MV-4-11 (cell line): Measurements from ENCODE around the gene FBXW9.
A peak's percentile ranks its signal among the peaks of the same experiment; 100 is the strongest.
"Not testable (repeated sequence)": the region's sequence is repeated elsewhere in the genome, so short reads cannot be mapped to it uniquely, and the experiment has no call there.

Experiments used
- DNase-seq: peaks from one replicate; lab custom pipeline; 2025; lab: John Stamatoyannopoulos, UW

The FBXW9 gene

GRCh38 chr19:12696366-12697335, at the start of gene FBXW9:
TSS of gene FBXW9 (minus strand) at chr19:12696631. CDS start at chr19:12696581, 50 bp downstream.
- DNase-seq = peak; percentile 99

- no peak for DNase-seq
Measured at GRCh38 chr19:12745166-12745897, 48.9 kb upstream of the FBXW9 start.

DNA sequence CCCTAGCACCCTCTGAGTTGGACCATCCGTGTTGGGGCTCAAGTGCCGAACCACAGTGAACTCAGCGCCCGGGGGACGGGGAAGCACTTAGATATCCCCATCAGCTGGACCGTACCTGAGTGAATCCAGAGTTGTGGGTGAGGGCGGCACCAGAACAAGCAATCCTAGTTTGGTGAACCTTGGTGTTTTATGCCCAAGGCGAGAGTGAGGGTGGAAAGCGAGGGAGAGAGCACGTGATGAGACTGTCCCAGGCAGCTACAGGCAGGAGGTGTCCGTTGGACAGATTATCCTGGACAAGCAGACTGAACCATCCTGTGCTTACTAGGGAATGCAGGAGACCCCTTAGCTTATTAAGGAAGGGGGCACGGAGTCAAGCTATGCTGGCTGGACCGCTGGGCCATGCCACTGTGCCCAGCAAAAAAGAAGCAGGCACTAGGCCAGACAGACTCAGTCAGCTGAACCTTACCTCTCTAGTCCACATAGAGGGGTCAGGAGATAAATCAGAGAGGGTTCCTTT, 41.5 kb upstream of the FBXW9 start:
- no peak for DNase-seq

- peak; percentile 100 for DNase-seq
Measured at GRCh38 chr19:12736995-12737834, 40.8 kb upstream of the FBXW9 start, which contains the start of gene GET3. TSS of gene GET3 (plus strand) at chr19:12737497. CDS start at chr19:12737506, 9 bp downstream.

- peak; percentile 76 for DNase-seq
Measured at GRCh38 chr19:12733369-12734214, 37.2 kb upstream of the FBXW9 start.

DNA sequence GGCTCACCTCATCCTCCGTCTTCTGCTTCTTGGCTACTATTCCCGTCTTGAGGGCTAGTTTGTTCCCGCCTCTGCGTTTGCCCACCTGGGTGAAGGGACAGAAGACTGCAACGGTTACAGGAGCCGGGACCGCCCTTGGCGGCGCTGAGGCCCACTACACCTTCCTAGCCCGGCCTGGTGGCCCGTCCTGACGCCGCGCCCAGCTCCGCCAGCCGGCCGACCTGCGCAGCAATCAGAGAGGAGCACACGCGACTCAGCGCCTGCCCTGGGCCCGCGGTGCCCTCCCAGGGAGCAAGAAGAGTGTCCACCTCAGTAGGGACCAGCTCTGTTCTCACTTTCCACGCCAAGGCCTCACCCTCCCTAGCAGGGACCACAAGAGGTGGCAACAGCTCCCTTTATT, 34.9 kb upstream of the FBXW9 start:
- DNase-seq = no peak

GRCh38 chr19:12730064-12730463, 33.6 kb upstream of the FBXW9 start:
- DNase-seq = peak; percentile 56

GRCh38 chr19:12727745-12728433, 31.5 kb upstream of the FBXW9 start:
- DNase-seq = no peak

GRCh38 chr19:12726988-12727316, 30.5 kb upstream of the FBXW9 start:
- no peak for DNase-seq

DNA sequence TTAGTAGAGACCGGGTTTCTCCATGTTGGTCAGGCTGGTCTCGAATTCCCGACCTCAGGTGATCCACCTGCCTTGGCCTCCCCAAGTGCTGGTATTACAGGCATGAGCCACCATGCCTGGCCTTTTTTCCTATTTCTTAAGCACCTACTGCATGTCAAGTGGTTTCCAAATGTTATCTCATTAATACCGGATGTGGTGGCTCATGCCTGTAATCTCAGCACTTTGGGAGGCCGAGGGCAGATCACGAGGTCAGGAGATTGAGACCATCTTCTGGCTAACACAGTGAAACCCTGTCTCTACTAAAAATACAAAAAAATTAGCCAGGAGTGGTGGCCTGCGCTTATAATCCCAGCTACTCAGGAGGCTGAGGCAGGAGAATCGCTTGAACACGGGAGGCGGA, 29.2 kb upstream of the FBXW9 start:
- not testable (repeated sequence) for DNase-seq

DNA sequence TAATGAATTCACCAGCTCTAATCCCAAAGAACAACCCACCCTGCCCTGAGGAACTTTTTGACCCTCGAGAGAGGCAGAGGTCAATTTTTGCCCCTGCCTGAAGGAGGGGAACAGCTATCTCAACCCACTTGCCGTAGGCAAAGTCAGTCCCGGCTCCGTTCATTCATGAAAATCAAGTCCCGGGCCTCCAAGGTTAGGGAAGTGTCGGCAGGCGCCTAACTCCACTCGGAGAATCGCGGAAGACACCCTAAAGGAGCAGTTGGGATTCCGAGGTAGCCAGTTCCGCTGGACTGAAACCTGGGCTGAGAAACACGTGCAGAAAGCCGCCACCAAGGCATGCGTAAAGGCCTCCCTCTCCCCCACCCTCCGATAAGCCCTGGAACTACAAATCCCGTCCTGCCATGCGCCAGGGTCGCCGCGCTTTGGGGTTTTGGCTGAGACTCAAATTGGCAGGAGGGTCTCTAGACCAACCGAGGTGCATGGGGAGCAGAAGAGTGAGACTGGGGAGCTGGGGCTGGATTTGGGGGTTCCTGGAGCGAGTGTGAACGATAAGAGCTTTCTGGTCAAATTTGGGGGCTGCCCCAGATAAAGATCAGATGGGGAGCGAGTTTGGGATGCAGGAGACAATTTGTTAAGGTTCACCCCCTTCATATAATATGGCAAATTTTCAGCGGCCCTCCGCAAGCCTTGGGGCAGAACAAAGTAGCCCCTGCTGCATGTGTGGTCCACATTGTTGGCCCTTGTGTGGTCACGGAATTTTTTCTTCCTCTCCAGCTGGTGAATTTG, 27.4 kb upstream of the FBXW9 start, which contains the start of gene TNPO2:
Gene TNPO2 (minus strand): TSS at position 292 of the 786 bp plus-strand sequence. CDS start 2,955 bp downstream, outside the sequence.
- peak; percentile 82 for DNase-seq

DNA sequence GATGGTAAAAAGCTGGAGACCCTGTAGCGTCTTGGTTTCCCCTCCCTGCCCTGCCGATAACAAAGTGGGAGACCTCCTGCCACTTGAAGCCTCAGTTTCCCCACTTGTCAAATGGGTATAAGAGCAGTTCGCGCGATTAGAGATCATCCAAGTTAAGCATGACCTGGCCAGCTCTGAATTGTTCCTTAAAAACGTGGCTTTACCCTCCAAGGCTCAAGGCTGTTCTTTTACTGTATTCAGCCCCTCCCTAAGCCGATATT, 26.9 kb upstream of the FBXW9 start:
- no peak for DNase-seq

GRCh38 chr19:12722566-12723380, 26.3 kb upstream of the FBXW9 start:
- peak; percentile 100 for DNase-seq

GRCh38 chr19:12721656-12722565, 25.5 kb upstream of the FBXW9 start:
- DNase-seq = no peak

GRCh38 chr19:12720851-12721655, 24.6 kb upstream of the FBXW9 start:
- no peak for DNase-seq

- DNase-seq = no peak
Measured at GRCh38 chr19:12720296-12720695, 23.9 kb upstream of the FBXW9 start.

DNA sequence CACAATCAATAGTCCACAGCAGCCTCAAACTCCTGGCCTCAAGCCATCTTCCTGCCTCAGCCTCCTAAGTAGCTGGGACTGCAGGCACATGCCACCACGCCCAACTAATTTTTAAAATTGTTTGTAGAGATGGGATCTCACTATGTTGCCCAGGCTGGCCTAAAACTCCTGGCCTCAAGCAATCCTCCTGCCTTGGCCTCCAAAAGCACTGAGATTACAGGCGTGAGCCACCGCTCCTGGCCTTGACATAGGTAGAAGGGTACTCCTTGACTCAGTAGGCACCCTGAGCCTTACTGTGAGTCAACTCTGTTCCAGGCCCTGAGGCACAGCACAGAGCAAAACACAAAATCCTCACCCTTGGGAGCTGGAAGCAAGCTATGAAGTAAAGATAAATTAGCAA, 19.5 kb upstream of the FBXW9 start:
- no peak for DNase-seq
